Neural cell (in vitro differentiated cells): ENCODE results near the gene KLHDC8B. TPM values are rescaled to one million over a fixed set of nuclear protein-coding genes. Genes with fewer than 3 reads are reported as not detected.

Experiments
- H2AFZ ChIP-seq: fragments of 200-600, 300-800 bp; sonication (generic), shearing (Covaris generic); 2 replicates; pipeline ENCODE4 v1.6.0; 2014; ENCODE audit warnings: low read depth, mild to moderate bottlenecking, antibody characterized with exemption, low read length, moderate library complexity
- H3F3A ChIP-seq: fragments of 200-600 bp; shearing (Covaris generic); 2 replicates; pipeline ENCODE4 v1.6.1; 2016; ENCODE audit warnings: mild to moderate bottlenecking, moderate library complexity, mixed read lengths, antibody characterized with exemption, low read length; ENCODE audit not compliant: insufficient read depth, poor library complexity, severe bottlenecking
- H3K27ac ChIP-seq: fragments of 200-600, 300-800 bp; sonication (generic), shearing (Covaris generic); 2 replicates; pipeline ENCODE4 v1.5.1; 2014; ENCODE audit warnings: mild to moderate bottlenecking, low read length, moderate library complexity
- H3K27me3 ChIP-seq: fragments of 300-800, 200-600 bp; sonication (generic), shearing (Covaris generic); 2 replicates; pipeline ENCODE4 v1.6.0; 2014; ENCODE audit warnings: mild to moderate bottlenecking, low read depth, low read length, moderate library complexity; ENCODE audit not compliant: insufficient read depth
- H3K36me3 ChIP-seq: fragments of 300-800, 200-600 bp; sonication (generic), shearing (Covaris generic); 2 replicates; pipeline ENCODE4 v1.5.1; 2014; ENCODE audit warnings: mild to moderate bottlenecking, antibody characterized with exemption, low read length, moderate library complexity; ENCODE audit not compliant: insufficient read depth
- H3K4me2 ChIP-seq: fragments of 300-800, 200-600 bp; sonication (generic), shearing (Covaris generic); 2 replicates; pipeline ENCODE4 v1.6.0; 2014; ENCODE audit warnings: mild to moderate bottlenecking, low read length
- H3K4me3 ChIP-seq: fragments of 300-800, 200-600 bp; sonication (generic), shearing (Covaris generic); 2 replicates; pipeline ENCODE4 v1.5.1; 2014; ENCODE audit warnings: mild to moderate bottlenecking, low read length, moderate library complexity
- H3K79me2 ChIP-seq: fragments of 200-600 bp; shearing (Covaris generic); replicated peaks from 2 replicates; pipeline ENCODE4 v1.6.0; 2014; ENCODE audit warnings: mild to moderate bottlenecking, low read length, moderate library complexity; ENCODE audit not compliant: insufficient read depth
- H3K9ac ChIP-seq: fragments of 300-800, 200-600 bp; sonication (generic), shearing (Covaris generic); 2 replicates; pipeline ENCODE4 v1.6.1; 2016; ENCODE audit warnings: mild to moderate bottlenecking, low read length, mixed read lengths
- H3K9me2 ChIP-seq: fragments of 200-600 bp; shearing (Covaris generic); 2 replicates; pipeline ENCODE4 v1.6.1; 2016; ENCODE audit warnings: mild to moderate bottlenecking, low read length, mixed read lengths; ENCODE audit not compliant: insufficient read depth
- H3K9me3 ChIP-seq: fragments of 200-600, 300-800 bp; sonication (generic), shearing (Covaris generic); 2 replicates; pipeline ENCODE4 v1.6.1; 2016; ENCODE audit warnings: mild to moderate bottlenecking, mixed run types, low read length, moderate library complexity, mixed read lengths
- H4K20me1 ChIP-seq: fragments of 200-600 bp; shearing (Covaris generic); 2 replicates; pipeline ENCODE4 v1.6.1; 2016; ENCODE audit warnings: mild to moderate bottlenecking, mixed run types; ENCODE audit not compliant: insufficient read depth
- CTCF ChIP-seq: fragments of 450-650 bp; IDR thresholded peaks from 2 replicates; pipeline ENCODE4 v1.5.1; 2014; ENCODE audit warnings: antibody characterized with exemption, mild to moderate bottlenecking, moderate library complexity; ENCODE audit not compliant: poor library complexity, severe bottlenecking
- EP300 ChIP-seq: fragments of 450-650 bp; conservative IDR thresholded peaks from 2 replicates; pipeline ENCODE4 v1.6.1; 2014; ENCODE audit warnings: antibody characterized with exemption, mild to moderate bottlenecking, moderate library complexity; ENCODE audit not compliant: poor library complexity, severe bottlenecking
- EZH2 ChIP-seq: fragments of 200-600, 300-800 bp; shearing (Covaris generic), sonication (generic); IDR thresholded peaks from 2 replicates; pipeline ENCODE4 v1.6.1; 2014; ENCODE audit warnings: antibody characterized with exemption, low read length, borderline replicate concordance, mild to moderate bottlenecking; ENCODE audit not compliant: insufficient read depth, poor library complexity, severe bottlenecking
- MXI1 ChIP-seq: fragments of 450-650 bp; conservative IDR thresholded peaks from 2 replicates; pipeline ENCODE4 v1.6.1; 2014; ENCODE audit warnings: antibody characterized with exemption, mild to moderate bottlenecking; ENCODE audit not compliant: poor library complexity, severe bottlenecking
- POLR2AphosphoS5 ChIP-seq: IDR thresholded peaks from 2 replicates; pipeline ENCODE4 v1.6.1; 2012
- RAD21 ChIP-seq: fragments of 450-650 bp; conservative IDR thresholded peaks from 2 replicates; pipeline ENCODE4 v1.6.1; 2014; ENCODE audit warnings: antibody characterized with exemption, mild to moderate bottlenecking, moderate library complexity
- REST ChIP-seq: IDR thresholded peaks from 2 replicates; pipeline ENCODE4 v1.6.1; 2012; ENCODE audit warnings: borderline replicate concordance
- SMC3 ChIP-seq: fragments of 450-650 bp; conservative IDR thresholded peaks from 2 replicates; pipeline ENCODE4 v1.6.1; 2014; ENCODE audit warnings: antibody characterized with exemption, mild to moderate bottlenecking, moderate library complexity; ENCODE audit not compliant: poor library complexity
- TAF1 ChIP-seq: IDR thresholded peaks from 2 replicates; pipeline ENCODE4 v1.6.1; 2012; ENCODE audit warnings: low read depth
- polyA plus RNA-seq: library from polyadenylated mRNA; depleted of rRNA; stranded (reverse); fragments of >200 nt; gene quantifications from 2 replicates; pipeline ENCODE4 v1.2.3, GENCODE V29; 2014

The KLHDC8B gene
- polyA plus RNA-seq, 1 donor from 2014 or later = 65.1 TPM

DNA sequence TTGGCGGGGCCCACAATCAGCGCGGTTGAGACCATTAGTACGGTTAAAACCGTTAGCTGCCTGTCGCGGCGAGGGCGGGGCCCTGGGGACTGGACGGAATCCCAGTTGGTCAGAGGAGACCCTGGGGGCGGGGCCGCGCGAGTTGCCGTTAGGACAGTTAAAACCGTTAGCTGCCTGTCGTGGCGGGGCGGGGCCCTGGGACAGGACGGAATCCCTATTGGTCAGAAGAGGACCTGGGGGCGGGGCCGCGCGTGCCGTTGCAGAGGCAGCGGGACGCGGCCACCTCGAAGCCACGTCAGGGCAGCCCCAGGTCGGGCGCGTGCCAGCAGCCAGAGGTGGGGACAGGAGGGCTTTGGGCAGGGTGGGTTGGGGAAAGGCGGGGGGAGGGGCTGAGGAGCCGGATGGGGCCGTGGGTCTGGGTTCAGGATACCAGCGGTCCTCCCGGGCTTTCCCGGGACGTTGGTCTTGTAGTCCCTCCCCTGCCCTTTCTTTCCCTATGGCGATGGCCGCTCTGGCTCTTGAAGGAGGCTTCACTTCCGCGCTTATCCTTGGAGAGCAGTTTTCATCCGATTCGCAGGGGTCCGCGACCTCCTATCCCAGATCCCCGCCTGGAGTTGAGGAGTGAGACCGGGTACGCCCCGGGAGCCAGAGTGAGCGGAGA, 28.0 kb downstream of the KLHDC8B start:
- no peaks in the 10 kb centered on the region for H4K20me1 ChIP-seq
- no peaks in the 10 kb centered on the region for H3K9me3 ChIP-seq
- H2AFZ ChIP-seq = no peak overlapping the region
- TF ChIP-seq RAD21 (no peak), TAF1 (no peak), MXI1 (no peak), CTCF (no peak), SMC3 (no peak), EP300 (no peak), REST (no peak), EZH2 (no peak), POLR2AphosphoS5 (no peak)
- H3K27ac ChIP-seq = no peak overlapping the region
- no peak overlapping the region for H3K4me3 ChIP-seq
- no peaks in the 10 kb centered on the region for H3F3A ChIP-seq
- H3K9ac ChIP-seq = no peak overlapping the region
- H3K4me2 ChIP-seq = no peak overlapping the region
- H3K79me2 ChIP-seq = no peaks in the 10 kb centered on the region
- H3K9me2 ChIP-seq = no peaks in the 10 kb centered on the region
- no peaks in the 10 kb centered on the region for H3K27me3 ChIP-seq
- H3K36me3 ChIP-seq = no peaks in the 10 kb centered on the region

DNA sequence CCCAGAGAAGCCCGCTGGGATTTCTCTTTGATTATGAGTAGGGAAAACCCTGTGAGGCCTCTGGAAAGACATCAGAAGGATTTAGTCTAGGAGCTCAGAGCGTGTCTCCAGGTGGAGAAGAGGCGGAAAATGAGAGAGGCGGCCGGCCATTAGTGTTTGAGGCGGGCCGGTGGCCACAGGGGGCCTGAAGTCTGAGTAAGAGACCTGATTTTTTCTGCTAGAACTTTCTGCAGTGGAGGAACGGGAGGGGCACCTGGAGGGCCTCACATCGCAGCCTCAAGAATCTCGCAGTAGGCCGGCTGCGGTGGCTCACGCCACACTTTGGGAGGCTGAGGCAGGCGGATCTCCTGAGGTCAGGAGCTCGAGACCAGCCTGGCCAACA, 28.5 kb downstream of the KLHDC8B start:
- no peak overlapping the region for H3K9ac ChIP-seq
- no peak for TF ChIP-seq TAF1
- no peak for TF ChIP-seq REST
- no peak for TF ChIP-seq EZH2
- TF ChIP-seq RAD21 = no peak
- no peak for TF ChIP-seq SMC3
- TF ChIP-seq CTCF = no peak
- no peak for TF ChIP-seq MXI1
- TF ChIP-seq EP300 = no peak
- no peak for TF ChIP-seq POLR2AphosphoS5
- no peaks in the 10 kb centered on the region for H4K20me1 ChIP-seq
- no peak overlapping the region for H3K4me3 ChIP-seq
- no peak overlapping the region for H3K27ac ChIP-seq
- no peaks in the 10 kb centered on the region for H3K36me3 ChIP-seq
- H3K27me3 ChIP-seq = no peaks in the 10 kb centered on the region
- H3K4me2 ChIP-seq = no peak overlapping the region
- no peaks in the 10 kb centered on the region for H3F3A ChIP-seq
- no peak overlapping the region for H2AFZ ChIP-seq
- no peaks in the 10 kb centered on the region for H3K9me3 ChIP-seq
- H3K9me2 ChIP-seq = no peaks in the 10 kb centered on the region
- H3K79me2 ChIP-seq = no peaks in the 10 kb centered on the region
